ENCODE data around the gene SLC39A5.
"Not testable (repeated sequence)": the region's sequence is repeated elsewhere in the genome, so short reads cannot be mapped to it uniquely, and the experiment has no call there.

SLC39A5 gene

DNA sequence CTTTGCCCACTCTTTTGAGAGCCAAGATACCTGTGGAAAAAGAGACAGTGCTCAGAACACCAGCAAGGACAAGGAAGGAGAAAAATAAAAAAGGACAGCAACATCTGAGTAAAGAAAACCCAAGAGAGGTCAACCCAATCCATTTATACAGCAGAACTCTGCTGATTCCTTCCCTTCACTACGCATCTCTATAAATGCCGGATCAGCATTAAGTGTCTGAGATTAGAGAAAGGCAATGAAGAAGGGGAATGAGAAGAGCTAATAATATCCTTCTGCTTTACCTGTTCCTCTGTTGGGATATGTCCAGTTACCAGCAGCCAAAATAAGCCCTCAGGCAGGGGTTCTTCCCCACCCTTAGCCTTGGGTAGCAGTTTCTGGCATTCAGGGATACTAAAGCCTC is 52.7 kb downstream of the SLC39A5 start:
- DNase-seq, result no peak

DNA sequence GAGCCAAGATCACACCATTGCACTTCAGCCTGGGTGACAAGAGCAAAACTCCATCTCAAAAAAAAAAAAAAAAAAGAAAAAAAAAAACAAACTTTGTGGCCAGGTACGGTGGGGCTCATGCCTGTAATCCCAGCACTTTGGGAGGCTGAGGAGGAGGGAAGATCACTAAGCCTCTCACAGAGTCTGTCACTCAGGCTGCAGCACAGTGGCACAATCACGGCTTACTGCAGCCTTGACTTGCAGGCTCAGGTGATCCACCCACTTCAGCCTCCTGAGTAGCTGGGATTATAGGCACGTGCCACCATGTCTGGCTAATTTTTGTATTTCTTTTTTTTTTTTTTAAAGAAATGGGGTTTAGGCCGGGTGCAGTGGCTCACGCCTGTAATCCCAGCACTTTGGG is 54.4 kb downstream of the SLC39A5 start:
- not testable (repeated sequence) for DNase-seq

DNA sequence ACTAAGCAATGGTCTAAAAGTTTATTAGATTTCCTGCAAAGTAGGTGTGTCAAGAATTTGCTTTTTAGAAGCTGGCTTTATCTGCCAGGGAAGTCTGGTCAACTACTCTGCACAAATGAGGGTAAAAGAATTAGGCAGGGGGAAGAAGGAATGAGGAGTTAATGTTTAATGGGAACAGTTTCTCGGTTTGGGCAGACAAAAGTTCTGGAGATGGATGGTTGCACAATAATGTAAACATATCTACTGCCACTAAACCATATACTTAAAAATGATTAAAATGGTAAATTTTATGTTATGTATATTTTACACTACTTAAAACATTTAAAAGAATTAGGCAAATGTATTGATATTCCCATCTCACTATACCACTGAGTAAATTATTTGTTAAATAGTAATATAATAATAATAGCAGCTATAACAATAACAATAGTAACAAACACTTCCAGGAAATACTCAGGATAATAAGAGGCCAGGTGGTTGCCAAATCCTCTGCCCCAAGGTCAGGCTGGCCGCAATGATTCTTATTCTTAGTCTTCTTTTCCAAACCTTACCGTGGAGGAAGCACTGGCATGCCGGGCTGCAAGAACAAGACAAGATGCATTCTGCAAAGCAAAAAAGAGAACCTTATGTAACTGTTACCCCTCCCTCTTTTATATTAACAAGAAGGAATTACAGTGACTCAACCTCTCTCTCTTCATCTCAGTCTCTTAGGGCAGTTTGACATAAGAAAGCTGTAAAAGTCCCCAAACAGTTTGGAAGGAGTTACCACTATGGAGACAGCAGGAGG is 56.4 kb downstream of the SLC39A5 start:
- DNase-seq, result no peak
